HepG2 (cell line): ENCODE measurements around the gene UQCRC1. TPM values are rescaled to one million over a fixed set of nuclear protein-coding genes. Genes with fewer than 3 reads are reported as not detected.

ENCODE experiments used
- CBFB ChIP-seq: sonication (generic); formaldehyde crosslinking; IDR thresholded peaks from 2 replicates; pipeline ENCODE4 v1.4.0; 2020; ENCODE audit warnings: missing genetic modification reagents
- FOXP4 ChIP-seq: sonication (generic); formaldehyde crosslinking; IDR thresholded peaks from 2 replicates; pipeline ENCODE4 v1.4.0; 2020; ENCODE audit warnings: missing genetic modification reagents
- HDAC1 ChIP-seq: sonication (generic); formaldehyde crosslinking; IDR thresholded peaks from 2 replicates; pipeline ENCODE4 v1.5.1; 2020; ENCODE audit warnings: mild to moderate bottlenecking, missing genetic modification reagents
- PHF8 ChIP-seq: sonication (generic); formaldehyde crosslinking; IDR thresholded peaks from 2 replicates; pipeline ENCODE4 v1.5.0; 2020; ENCODE audit warnings: missing genetic modification reagents
- RBFOX2 ChIP-seq: fragments of 200-400 bp; formaldehyde crosslinking; IDR thresholded peaks from 2 replicates; pipeline ENCODE4 v1.6.1; 2017; ENCODE audit warnings: low read depth, mild to moderate bottlenecking, low read length
- TRIM22 ChIP-seq: fragments of 450-650 bp; IDR thresholded peaks from 2 replicates; pipeline ENCODE4 v1.6.1; 2017
- ZBTB14 ChIP-seq: sonication (generic); formaldehyde crosslinking; IDR thresholded peaks from 2 replicates; pipeline ENCODE4 v1.4.0; 2020; ENCODE audit warnings: missing genetic modification reagents
- ZNF407 ChIP-seq: sonication (generic); formaldehyde crosslinking; IDR thresholded peaks from one replicate; pipeline ENCODE4 v1.5.1; 2020; ENCODE audit warnings: mild to moderate bottlenecking, missing genetic modification reagents; ENCODE audit errors: not compliant biosample characterization
- ZNF550 ChIP-seq: sonication (generic); formaldehyde crosslinking; IDR thresholded peaks from 2 replicates; pipeline ENCODE4 v1.4.0; 2020; ENCODE audit warnings: mild to moderate bottlenecking, missing genetic modification reagents, borderline replicate concordance
- ZNF713 ChIP-seq: sonication (generic); formaldehyde crosslinking; IDR thresholded peaks from 2 replicates; pipeline ENCODE4 v1.4.0; 2020; ENCODE audit warnings: mild to moderate bottlenecking, missing genetic modification reagents
- ZNF790 ChIP-seq: sonication (generic); formaldehyde crosslinking; IDR thresholded peaks from 2 replicates; pipeline ENCODE4 v1.8.0; 2022; ENCODE audit warnings: missing genetic modification reagents, mild to moderate bottlenecking, borderline replicate concordance
- ZXDC ChIP-seq: sonication (generic); formaldehyde crosslinking; IDR thresholded peaks from 2 replicates; pipeline ENCODE4 v1.5.0; 2020; ENCODE audit warnings: mild to moderate bottlenecking, missing genetic modification reagents
- polyA plus RNA-seq, 8 experiments: library from polyadenylated mRNA; depleted of rRNA in 3 of 8; stranded (reverse) in 7 of 8; unstranded in 1 of 8; fragments of >200 nt; fragmentation: Illumina TruSeq in 4 of 8; extraction: Trizol in 4 of 8; gene quantifications; 2 replicates each; pipeline versions ENCODE4 v1.2.1 to v1.2.3, GENCODE V29; 2011 to 2016; ENCODE audit warnings: low read depth in 4 of 8, missing spikeins in 1 of 8, mixed read lengths in 1 of 8; ENCODE audit not compliant: insufficient read depth in 1 of 8
- total RNA-seq, 5 experiments: library from RNA; depleted of rRNA; stranded (reverse); fragments of >200 nt; fragmentation: Illumina TruSeq; extraction: Trizol; gene quantifications; 2 replicates each; pipeline ENCODE4 v1.2.3, GENCODE V29; 2016; ENCODE audit warnings: low read depth in 1 of 5

Gene UQCRC1
- total and polyA plus RNA-seq, 2 of the 13 experiments (the other 11 are each of a cell fraction or from before 2014, with no cell fraction given) = 316 to 680 TPM

GRCh38 chr3:48656061-48656840, 46.8 kb upstream of the UQCRC1 start (continued):
- peak; percentile 23 for TF ChIP-seq ZNF407
- no peak for TF ChIP-seq ZNF713
- TF ChIP-seq FOXP4 (CRISPR knock-in tag) = no peak
- peak; percentile 31; the same call in 1 of the 2 replicates for TF ChIP-seq CBFB (CRISPR knock-in tag)
- TF ChIP-seq HDAC1 (CRISPR knock-in tag) = peak; percentile 64
- TF ChIP-seq TRIM22 = no peak
- no peak for TF ChIP-seq ZNF550 (CRISPR knock-in tag)
- TF ChIP-seq ZXDC (CRISPR knock-in tag) = no peak
- no peak for TF ChIP-seq ZNF790 (CRISPR knock-in tag)
- 0 out of 2 replicates have a peak, but pooled peaks have one; percentile 33 for TF ChIP-seq RBFOX2
- peak; percentile 35; the same call in 1 of the 2 replicates for TF ChIP-seq ZBTB14
- TF ChIP-seq PHF8 (CRISPR knock-in tag) = peak; percentile 18; the same call in 1 of the 2 replicates
